Muscle layer of duodenum (tissue), 2 donors: ENCODE results near the gene ADPRS.

Experiments used
- H3K27ac ChIP-seq: one replicate; pipeline ENCODE4 v1.7.0; 2013; ENCODE audit warnings: mild to moderate bottlenecking, low read length
- H3K27me3 ChIP-seq: one replicate; pipeline ENCODE4 v1.7.0; 2013; ENCODE audit warnings: low read depth, mild to moderate bottlenecking, control low read depth, low read length
- H3K36me3 ChIP-seq, 2 donors: one replicate each; pipeline ENCODE4 v1.7.0; 2013; ENCODE audit warnings: low read length in 2 of 2, control low read depth in 1 of 2, mild to moderate bottlenecking in 1 of 2; ENCODE audit not compliant: insufficient read depth in 2 of 2, control insufficient read depth in 1 of 2
- H3K4me1 ChIP-seq, 2 donors: one replicate each; pipeline ENCODE4 v1.7.0; 2013; ENCODE audit warnings: low read length in 2 of 2, mild to moderate bottlenecking in 2 of 2, control low read depth in 1 of 2, moderate library complexity in 1 of 2; ENCODE audit not compliant: insufficient read depth in 2 of 2, control insufficient read depth in 1 of 2
- H3K4me3 ChIP-seq, 2 donors: one replicate each; pipeline ENCODE4 v1.7.0; 2013; ENCODE audit warnings: low read length in 2 of 2, low read depth in 1 of 2, mild to moderate bottlenecking in 1 of 2
- H3K9me3 ChIP-seq, 2 donors: one replicate each; pipeline ENCODE4 v1.7.0; 2013; ENCODE audit warnings: low read length in 2 of 2, control low read depth in 1 of 2, mild to moderate bottlenecking in 1 of 2; ENCODE audit not compliant: control insufficient read depth in 1 of 2
- donor health status: healthy.

Gene ADPRS

DNA sequence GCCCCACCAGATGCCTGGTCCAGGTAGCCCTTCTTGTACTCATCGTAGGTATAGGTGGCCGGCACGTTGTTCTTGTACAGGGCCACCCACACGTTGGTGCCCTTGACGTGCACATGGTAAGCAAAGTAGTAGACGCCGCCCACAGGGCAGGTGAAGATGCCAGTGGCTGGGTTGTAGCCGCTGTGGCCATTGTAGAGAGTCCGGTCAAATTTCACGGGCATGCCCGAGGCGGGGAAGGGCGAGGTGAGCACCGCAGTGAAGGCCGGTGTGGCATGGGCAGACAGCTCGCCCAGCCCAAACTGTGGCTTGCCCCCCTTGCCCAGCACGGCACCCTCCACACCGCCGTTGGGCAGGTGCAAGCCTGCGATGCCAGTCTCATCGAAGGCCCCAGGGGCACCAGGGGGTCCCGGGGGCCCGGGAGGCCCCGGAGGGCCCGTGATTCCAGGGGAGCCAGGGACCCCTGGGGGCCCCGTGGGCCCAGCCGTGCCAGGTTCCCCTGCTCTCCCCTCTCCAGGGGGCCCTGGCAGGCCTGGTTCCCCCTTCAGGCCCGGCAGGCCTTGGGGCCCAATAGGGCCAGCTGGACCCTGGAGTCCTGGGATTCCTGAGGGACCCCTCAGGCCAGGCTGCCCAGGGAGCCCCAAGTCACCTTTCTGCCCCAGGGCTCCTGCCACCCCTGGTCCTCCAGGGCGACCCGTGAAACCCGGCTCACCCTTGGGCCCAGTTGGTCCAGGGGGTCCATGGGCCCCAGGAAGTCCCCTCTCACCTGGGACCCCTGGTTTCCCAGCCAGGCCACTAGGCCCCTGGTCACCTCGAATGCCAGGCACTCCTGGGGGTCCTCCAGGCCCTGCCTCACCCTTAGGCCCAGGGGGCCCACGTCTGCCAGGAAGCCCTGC, 9.2 kb downstream of the ADPRS start:
- no peak overlapping the region for H3K27ac ChIP-seq
- H3K36me3 ChIP-seq = peaks cover 26 to 34% of the 10 kb centered on the region in 2 donors
- H3K4me1 ChIP-seq = peaks cover 0 to 12% of the 10 kb centered on the region in 2 donors
- H3K27me3 ChIP-seq = no peaks in the 10 kb centered on the region
- no peak overlapping the region for H3K4me3 ChIP-seq
- no peaks in the 10 kb centered on the region for H3K9me3 ChIP-seq

DNA sequence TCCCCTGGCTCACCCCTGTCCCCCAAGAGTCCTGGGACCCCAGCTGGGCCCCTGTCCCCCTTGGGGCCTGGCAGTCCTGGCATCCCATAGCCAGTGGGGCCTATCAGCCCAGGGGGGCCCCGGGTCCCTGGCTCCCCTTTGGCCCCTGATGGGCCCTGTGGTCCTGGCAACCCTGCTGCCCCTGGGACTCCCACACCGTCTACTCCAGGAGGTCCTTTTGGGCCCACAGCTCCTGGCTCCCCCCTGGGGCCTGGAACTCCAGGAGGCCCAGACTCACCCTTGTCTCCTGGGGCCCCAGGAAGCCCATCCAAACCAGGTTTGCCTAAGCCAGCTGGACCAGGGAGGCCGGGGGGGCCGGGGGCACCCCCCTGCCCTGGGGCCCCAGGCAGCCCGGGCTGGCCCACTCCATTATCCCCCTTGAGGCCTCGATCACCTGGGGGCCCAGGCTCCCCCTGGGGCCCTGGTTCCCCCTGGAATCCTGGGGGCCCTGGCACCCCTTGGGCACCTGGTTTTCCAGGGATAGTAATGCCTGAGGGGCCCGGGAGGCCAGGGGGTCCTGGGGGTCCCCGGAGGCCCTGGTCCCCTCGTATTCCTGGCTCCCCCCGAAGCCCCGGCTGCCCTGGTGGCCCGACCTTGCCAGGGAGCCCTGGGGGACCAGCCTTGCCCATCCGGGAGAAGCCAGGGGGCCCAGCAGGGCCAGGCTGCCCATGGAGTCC, 10.1 kb downstream of the ADPRS start:
- Histone ChIP-seq H3K4me3 (no peak overlapping the region), H3K9me3 (no peaks in the 10 kb centered on the region), H3K27me3 (no peaks in the 10 kb centered on the region), H3K36me3 (peaks cover 17 to 26% of the 10 kb centered on the region in 2 donors), H3K4me1 (peaks cover 0 to 12% of the 10 kb centered on the region in 2 donors), H3K27ac (no peak overlapping the region)

DNA sequence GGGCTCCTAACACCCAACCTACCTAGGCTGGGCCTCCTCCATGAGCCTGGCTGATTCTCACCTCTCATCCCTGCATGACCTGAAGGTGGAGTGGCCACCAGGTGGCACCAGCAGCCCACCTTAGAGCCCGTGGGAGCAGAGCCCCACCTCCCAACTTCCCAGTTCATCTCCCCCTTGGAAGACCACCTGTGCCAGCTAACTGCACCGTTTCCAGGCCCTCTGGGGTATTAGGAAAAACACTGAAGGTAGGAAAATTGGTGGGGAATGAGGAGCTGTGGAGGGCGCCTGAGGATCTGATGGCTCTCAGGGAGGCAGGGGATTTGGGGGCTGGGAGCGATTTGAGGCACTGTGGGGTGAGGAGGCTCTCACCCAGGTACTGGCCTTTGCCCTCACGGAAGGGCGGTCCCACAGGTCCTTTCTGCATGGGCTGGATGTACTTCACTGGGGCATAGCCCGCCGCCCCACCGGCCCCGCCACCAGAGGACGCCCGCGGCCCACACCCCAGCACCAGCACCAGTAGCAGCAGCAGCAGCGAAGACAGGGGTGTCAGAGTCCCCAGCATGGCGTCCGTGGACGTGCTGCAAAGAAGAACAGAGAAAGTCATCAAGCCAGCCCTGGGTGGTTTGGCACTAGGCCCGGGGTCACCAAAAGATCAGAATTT, 11.1 kb downstream of the ADPRS start:
- Histone ChIP-seq H3K27me3 (no peaks in the 10 kb centered on the region), H3K36me3 (peaks cover 9 to 15% of the 10 kb centered on the region in 2 donors), H3K4me1 (peaks cover 0 to 8% of the 10 kb centered on the region in 2 donors), H3K4me3 (no peak overlapping the region), H3K9me3 (no peaks in the 10 kb centered on the region), H3K27ac (no peak overlapping the region)

DNA sequence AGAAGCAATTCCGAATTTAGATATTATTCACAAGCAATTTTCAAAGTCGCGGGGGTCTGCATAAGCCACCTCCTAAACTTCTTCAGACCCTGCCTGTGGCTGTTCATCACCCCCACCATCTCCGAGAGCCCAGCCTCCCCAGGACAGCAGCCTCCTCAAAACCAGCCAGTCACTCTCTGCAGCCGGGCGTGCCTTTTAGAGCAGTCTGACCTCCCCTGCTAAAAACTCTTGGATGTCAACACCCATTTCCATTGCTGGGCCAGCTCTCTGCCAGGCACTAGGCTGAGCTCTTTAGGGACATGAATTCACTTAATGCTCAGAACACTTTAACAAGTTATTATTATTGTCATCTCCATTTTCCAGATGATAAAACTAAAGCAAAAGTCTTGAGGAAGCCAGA, 11.7 kb downstream of the ADPRS start:
- Histone ChIP-seq H3K9me3 (no peaks in the 10 kb centered on the region), H3K4me3 (no peak overlapping the region), H3K4me1 (peaks cover 0 to 5% of the 10 kb centered on the region in 2 donors), H3K27me3 (no peaks in the 10 kb centered on the region), H3K36me3 (peaks cover 8 to 12% of the 10 kb centered on the region in 2 donors), H3K27ac (no peak overlapping the region)

DNA sequence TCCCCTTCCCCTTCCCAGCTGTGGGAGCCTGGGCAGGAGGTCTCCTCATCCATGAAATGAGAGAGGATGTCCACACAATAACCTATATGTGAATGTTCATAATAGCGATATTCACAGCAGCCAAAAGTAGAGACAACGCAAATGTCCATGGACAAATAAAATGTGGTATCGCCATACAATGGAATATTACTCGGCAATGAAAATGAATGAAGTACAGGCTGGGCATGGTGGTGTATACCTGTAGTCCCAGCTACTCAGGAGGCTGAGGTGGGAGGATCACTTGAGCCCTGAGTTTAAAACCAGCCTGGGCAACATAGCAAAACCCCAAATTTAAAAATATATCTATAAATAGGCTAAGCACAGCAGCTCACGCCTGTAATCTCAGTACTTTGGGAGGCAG, 12.9 kb downstream of the ADPRS start:
- Histone ChIP-seq H3K27ac (no peak overlapping the region), H3K4me3 (no peak overlapping the region), H3K36me3 (peaks cover 0 to 1% of the 10 kb centered on the region in 2 donors), H3K4me1 (peaks cover 0 to 5% of the 10 kb centered on the region in 2 donors), H3K27me3 (no peaks in the 10 kb centered on the region), H3K9me3 (no peaks in the 10 kb centered on the region)

DNA sequence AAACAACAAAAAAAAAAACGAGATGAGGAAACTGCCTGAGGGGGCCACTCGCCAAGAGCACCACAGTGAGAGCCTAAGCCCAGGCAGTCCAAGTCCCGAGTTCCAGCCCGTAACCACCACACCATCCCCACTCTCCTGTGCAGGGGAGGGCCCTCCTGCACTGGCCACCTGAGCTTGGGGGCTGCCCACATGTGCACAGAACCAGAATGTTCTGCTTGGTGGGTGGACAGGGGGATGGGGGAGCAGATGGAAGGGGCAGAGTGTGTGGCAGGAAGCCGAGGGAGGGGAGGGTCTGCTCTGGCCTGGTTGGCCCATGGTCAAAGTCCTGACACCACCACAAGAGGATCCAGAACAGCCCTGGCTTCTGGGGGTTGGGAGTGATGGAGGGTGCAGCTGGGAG, 17.6 kb downstream of the ADPRS start:
- Histone ChIP-seq H3K4me3 (no peak overlapping the region), H3K4me1 (no peaks in the 10 kb centered on the region), H3K27ac (no peak overlapping the region), H3K27me3 (no peaks in the 10 kb centered on the region), H3K9me3 (no peaks in the 10 kb centered on the region), H3K36me3 (no peaks in the 10 kb centered on the region)

DNA sequence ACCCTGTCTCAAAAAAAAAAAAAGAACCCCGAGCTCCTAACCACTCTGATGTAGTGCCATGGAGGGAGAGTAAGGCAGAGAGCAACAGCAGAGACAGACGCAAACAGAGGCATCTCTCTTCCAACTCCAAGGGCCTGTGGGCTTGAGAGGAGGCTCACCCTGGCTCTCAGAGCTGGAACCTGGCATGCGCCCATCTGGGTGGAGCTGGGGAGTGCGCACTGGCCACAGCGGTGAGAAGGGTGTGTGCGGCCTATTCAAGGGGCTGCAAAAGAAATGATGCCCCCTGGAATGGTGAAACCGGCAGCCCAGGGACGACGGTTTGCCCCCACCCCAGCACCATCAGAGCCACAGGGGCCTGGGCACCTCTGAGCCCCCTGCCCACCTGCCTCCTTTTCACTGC, 18.7 kb downstream of the ADPRS start:
- Histone ChIP-seq H3K36me3 (no peaks in the 10 kb centered on the region), H3K4me1 (no peaks in the 10 kb centered on the region), H3K4me3 (no peak overlapping the region), H3K27me3 (no peaks in the 10 kb centered on the region), H3K9me3 (no peaks in the 10 kb centered on the region), H3K27ac (no peak overlapping the region)

DNA sequence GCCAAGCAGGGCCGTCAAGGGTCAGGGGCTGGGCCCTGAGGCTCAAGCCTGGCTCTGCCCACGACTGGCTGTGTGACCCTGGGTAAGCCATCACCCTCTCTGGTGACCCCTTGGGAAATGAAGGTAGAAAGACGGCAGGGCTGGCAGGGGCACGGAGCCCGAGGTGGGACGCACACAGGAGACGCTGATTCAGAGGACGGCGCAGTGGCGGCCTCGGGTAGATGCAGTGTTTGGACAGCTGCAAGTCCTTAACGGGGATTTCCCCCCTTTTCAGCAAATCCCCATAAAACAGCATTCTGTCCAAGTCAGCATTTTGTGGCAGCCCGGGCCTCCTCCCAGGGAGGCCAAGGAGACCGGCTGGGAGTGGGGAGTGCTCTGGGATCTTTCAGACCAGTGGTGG, 19.6 kb downstream of the ADPRS start:
- H3K4me1 ChIP-seq = no peaks in the 10 kb centered on the region
- H3K4me3 ChIP-seq = no peak overlapping the region
- no peak overlapping the region for H3K27ac ChIP-seq
- no peaks in the 10 kb centered on the region for H3K36me3 ChIP-seq
- H3K27me3 ChIP-seq = no peaks in the 10 kb centered on the region
- no peaks in the 10 kb centered on the region for H3K9me3 ChIP-seq

DNA sequence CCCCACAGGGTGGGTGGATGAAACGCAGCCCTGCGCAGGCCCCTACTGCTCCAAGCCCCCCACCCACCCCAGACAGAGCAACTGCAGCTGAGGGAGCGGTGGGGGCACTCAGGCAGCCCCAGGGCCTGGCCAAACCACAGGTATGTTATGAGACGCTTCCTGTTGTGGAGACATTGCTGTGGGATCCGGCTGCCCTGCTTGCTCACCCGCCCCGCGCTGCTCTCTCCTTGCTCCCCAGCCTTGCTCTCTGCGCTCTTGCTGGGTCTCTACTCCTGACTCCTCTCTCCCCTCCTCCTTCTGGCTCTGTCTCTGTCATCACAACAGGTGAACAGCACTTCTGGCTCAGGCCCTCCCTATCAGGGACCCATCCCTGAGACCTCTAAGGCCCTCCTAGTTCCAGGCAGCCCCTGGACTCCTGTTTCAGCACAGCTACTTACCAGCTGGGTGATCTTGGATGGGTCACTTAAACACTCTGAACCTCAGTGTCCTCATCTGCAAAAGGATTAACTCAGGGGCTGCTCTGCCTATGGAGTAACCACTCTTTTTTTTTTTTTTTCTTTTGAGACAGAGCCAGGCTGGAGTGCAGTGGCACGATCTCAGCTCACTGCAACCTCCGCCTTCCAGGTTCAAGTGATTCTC, 20.5 kb downstream of the ADPRS start:
- Histone ChIP-seq H3K36me3 (no peaks in the 10 kb centered on the region), H3K9me3 (no peaks in the 10 kb centered on the region), H3K27me3 (no peaks in the 10 kb centered on the region), H3K4me1 (no peaks in the 10 kb centered on the region), H3K4me3 (no peak overlapping the region), H3K27ac (no peak overlapping the region)

DNA sequence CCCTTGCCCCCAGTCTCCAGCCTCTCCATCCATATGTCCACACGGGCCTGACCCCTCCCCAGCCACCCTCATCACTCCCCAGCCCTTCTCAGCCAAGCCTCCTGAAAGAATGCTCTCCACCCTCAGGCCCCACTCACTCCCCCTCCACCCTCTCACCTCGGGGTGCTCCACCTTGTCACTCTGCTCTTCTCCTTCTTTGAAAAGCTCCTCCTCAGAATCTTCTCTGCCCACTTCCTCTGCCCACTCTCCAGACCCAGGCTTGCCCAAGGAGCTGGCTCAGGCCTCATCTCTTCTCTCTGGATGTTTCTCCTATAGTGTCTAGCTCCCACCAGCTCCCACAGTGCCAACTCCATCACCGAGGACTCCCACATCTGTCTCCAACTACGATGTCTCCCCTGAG, 22.5 kb downstream of the ADPRS start:
- no peaks in the 10 kb centered on the region for H3K27me3 ChIP-seq
- H3K9me3 ChIP-seq = no peaks in the 10 kb centered on the region
- H3K4me1 ChIP-seq = peaks cover 0 to 7% of the 10 kb centered on the region in 2 donors
- no peak overlapping the region for H3K27ac ChIP-seq
- H3K36me3 ChIP-seq = no peaks in the 10 kb centered on the region
- no peak overlapping the region for H3K4me3 ChIP-seq

DNA sequence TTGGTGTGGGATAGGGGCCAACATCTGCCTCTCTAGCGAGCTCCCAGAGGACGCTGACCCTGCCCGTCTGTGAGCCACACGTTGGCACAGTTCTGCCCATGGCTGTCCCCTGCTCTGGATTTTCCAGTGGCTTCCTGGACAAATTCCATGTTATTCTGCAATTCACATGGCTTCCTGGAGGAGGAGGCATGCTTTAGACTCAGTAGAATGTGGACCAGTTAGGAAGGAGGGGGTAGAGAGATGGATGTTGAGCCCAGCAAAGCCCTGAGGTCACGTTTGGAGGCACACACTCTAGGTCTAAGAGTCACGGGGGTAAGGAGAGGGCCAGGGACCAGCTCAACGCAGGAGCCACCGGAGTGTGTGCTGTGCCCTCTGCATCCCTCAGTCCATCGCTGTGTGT, 24.1 kb downstream of the ADPRS start:
- Histone ChIP-seq H3K9me3 (no peaks in the 10 kb centered on the region), H3K4me1 (peaks cover 0 to 12% of the 10 kb centered on the region in 2 donors), H3K4me3 (no peak overlapping the region), H3K36me3 (no peaks in the 10 kb centered on the region), H3K27ac (no peak overlapping the region), H3K27me3 (no peaks in the 10 kb centered on the region)
